ENCODE results near the gene ASIC2. TPM values are rescaled to one million over a fixed set of nuclear protein-coding genes. Genes with fewer than 3 reads are reported as not detected.

The ASIC2 gene
- total RNA-seq, 1 experiment from 2014 or later: 0.74 TPM

DNA sequence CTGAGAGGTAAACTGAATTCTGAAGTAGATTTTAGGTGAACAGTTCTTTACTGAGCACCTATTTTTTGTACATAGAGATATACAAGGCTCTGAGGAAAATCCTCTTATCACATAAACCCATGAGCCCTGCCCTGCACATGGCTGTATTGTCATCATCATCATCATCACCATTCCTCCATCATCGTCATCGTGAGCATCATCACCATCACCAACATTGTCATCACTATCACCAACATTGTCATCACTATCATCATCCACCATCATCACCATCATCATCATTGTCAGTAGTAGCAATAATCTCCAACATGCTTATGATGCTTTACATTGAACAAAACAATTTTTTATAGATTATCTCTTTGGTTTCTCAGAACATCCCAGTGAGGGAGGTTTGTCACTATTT lies 20.7 kb downstream of the ASIC2 start:
- Histone ChIP-seq H2BK5ac (ENCODE audit: insufficient read length, low read length) (no peak overlapping the region), H3K27me3 (ENCODE audit: insufficient read depth, low read length) (no peaks in the 10 kb centered on the region), H3K14ac (ENCODE audit: insufficient read depth, low read length) (no peak overlapping the region), H2BK120ac (ENCODE audit: low read depth, low read length, poor library complexity, severe bottlenecking) (no peak overlapping the region), H2BK12ac (ENCODE audit: insufficient read length, low read depth, low read length) (no peak overlapping the region), H2AK5ac (ENCODE audit: insufficient read length, low read length) (no peak overlapping the region), H3K27ac (ENCODE audit: insufficient read length, low read depth, low read length) (no peak overlapping the region), H3K79me1 (ENCODE audit: insufficient read depth, low read depth, low read length, poor library complexity, severe bottlenecking) (no peaks in the 10 kb centered on the region), H3K23ac (ENCODE audit: insufficient read length, low read depth, low read length) (no peak overlapping the region), H4K91ac (ENCODE audit: insufficient read length, low read depth, low read length) (no peak overlapping the region), H3K4me2 (ENCODE audit: insufficient read depth, insufficient read length, low read length) (no peak overlapping the region), H2BK15ac (ENCODE audit: low read depth, low read length) (no peak overlapping the region), H3K9ac (ENCODE audit: extremely low read depth, insufficient read length, low read length) (no peak overlapping the region), H3K9me3 (ENCODE audit: control insufficient read depth, low read depth, low read length) (no peaks in the 10 kb centered on the region), H2AFZ (ENCODE audit: low read length) (no peak overlapping the region), H3K4me1 (ENCODE audit: insufficient read depth, low read length) (no peaks in the 10 kb centered on the region), H3K56ac (ENCODE audit: insufficient read length, low read depth, low read length) (no peak overlapping the region), H4K5ac (ENCODE audit: insufficient read length, low read depth, low read length) (no peak overlapping the region), H3K18ac (ENCODE audit: insufficient read length, low read depth, low read length) (no peak overlapping the region), H3K4ac (ENCODE audit: low read depth, low read length) (no peak overlapping the region), H4K8ac (replicated peaks; ENCODE audit: insufficient read length, low read depth, low read length) (no peak overlapping the region), H3T11ph (ENCODE audit: low read length) (no peak overlapping the region), H4K20me1 (ENCODE audit: control insufficient read depth, insufficient read depth, insufficient read length) (peaks cover 4% of the 10 kb centered on the region), H3K23me2 (ENCODE audit: insufficient read length, low read depth, low read length, poor library complexity, severe bottlenecking) (no peaks in the 10 kb centered on the region), H2BK20ac (ENCODE audit: low read depth, low read length, poor library complexity, severe bottlenecking) (no peak overlapping the region), H3K79me2 (ENCODE audit: insufficient read depth, low read length) (no peaks in the 10 kb centered on the region)
- no CpG with 5 or more reads among the region's 2 CpGs for WGBS (ENCODE audit: extremely low coverage, insufficient read length, low lambda C conversion rate)
- TF ChIP-seq CTCF (conservative IDR thresholded peaks at IDR 0.05): no peak
- no peak overlapping the region for H3K27ac Mint-ChIP-seq
- H3K9me3 Mint-ChIP-seq: no peaks in the 10 kb centered on the region
- no peaks in the 10 kb centered on the region for H3K36me3 Mint-ChIP-seq (ENCODE audit: insufficient read depth in 1 of 3, low read depth in 3 of 3)
- no peak overlapping the region for H3K4me3 Mint-ChIP-seq
- peaks cover 21% of the 10 kb centered on the region for H3K27me3 Mint-ChIP-seq (ENCODE audit: low read depth)
- no peaks in the 10 kb centered on the region for H3K4me1 Mint-ChIP-seq
- no peak for DNase-seq

All from H9 (cell line).